H1 (cell line): Measurements from ENCODE around the gene RCE1.

Experiments used
- RXRA ChIP-seq: IDR thresholded peaks from 2 replicates; pipeline ENCODE4 v1.6.1; 2011; ENCODE audit warnings: low read depth, mild to moderate bottlenecking, low read length, moderate library complexity; ENCODE audit not compliant: insufficient read depth
- TF ChIP-seq, protein P1 (sequence below), 3 experiments: IDR thresholded peaks; 1 replicate in 2 of 3; 2 replicates in 1 of 3; pipeline versions ENCODE4 v1.5.1 to v1.6.1; 2011; ENCODE audit warnings: low read length in 3 of 3, mild to moderate bottlenecking in 3 of 3, inconsistent platforms in 2 of 3, low read depth in 1 of 3, moderate library complexity in 1 of 3; ENCODE audit not compliant: insufficient read depth in 1 of 3; ENCODE audit errors: control extremely low read depth in 1 of 3

DNA sequence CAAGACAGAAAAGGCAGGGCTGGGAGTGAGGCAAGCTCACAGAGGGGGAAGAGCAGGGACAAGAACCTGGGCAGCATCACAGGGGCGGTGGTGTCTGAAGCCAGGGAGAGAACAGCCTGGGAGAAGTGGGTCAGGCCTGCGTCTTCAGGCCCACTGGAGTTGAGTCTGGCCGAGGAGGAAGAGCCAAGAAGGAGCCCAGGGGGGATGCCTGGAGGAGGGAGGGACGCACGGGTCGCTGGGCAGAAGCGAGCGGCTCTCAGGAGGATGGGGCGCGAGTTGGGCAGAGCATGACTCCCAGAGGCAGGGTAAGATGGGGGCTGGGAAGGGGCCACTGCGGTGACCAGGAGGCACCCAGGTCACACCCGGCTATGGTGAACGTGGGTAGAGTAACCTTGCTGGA is 32.1 kb downstream of the RCE1 start:
- TF ChIP-seq, protein P1, sequence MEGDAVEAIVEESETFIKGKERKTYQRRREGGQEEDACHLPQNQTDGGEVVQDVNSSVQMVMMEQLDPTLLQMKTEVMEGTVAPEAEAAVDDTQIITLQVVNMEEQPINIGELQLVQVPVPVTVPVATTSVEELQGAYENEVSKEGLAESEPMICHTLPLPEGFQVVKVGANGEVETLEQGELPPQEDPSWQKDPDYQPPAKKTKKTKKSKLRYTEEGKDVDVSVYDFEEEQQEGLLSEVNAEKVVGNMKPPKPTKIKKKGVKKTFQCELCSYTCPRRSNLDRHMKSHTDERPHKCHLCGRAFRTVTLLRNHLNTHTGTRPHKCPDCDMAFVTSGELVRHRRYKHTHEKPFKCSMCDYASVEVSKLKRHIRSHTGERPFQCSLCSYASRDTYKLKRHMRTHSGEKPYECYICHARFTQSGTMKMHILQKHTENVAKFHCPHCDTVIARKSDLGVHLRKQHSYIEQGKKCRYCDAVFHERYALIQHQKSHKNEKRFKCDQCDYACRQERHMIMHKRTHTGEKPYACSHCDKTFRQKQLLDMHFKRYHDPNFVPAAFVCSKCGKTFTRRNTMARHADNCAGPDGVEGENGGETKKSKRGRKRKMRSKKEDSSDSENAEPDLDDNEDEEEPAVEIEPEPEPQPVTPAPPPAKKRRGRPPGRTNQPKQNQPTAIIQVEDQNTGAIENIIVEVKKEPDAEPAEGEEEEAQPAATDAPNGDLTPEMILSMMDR (IDR thresholded peaks at IDR 0.05; ENCODE audit: control extremely low read depth in 1 of 3, insufficient read depth in 1 of 3, low read depth in 1 of 3, low read length in 3 of 3), result no peak
- no peak for TF ChIP-seq RXRA
